Mucosa of descending colon (tissue), 3 donors: Measurements from ENCODE around the gene VEZF1. TPM values are rescaled to one million over a fixed set of nuclear protein-coding genes. Genes with fewer than 3 reads are reported as not detected.

Source experiments
- ATAC-seq: fragments of 200-7000 bp; cut with Tn5 transposase; one replicate; pipeline ENCODE4 v1.9.1; 2020; ENCODE audit warnings: mild to moderate bottlenecking, moderate library complexity
- DNase-seq, 3 donors: peaks; one replicate each; pipeline ENCODE4 v3.0.0-alpha.2; 2020
- H3K36me3 ChIP-seq: fragments of 200-600 bp; one replicate; pipeline ENCODE4 v1.8.0; 2021; ENCODE audit warnings: low read depth, mild to moderate bottlenecking
- H3K4me1 ChIP-seq: fragments of 200-600 bp; one replicate; pipeline ENCODE4 v1.8.0; 2021; ENCODE audit warnings: low read depth, mild to moderate bottlenecking
- H3K4me3 ChIP-seq: fragments of 200-600 bp; one replicate; pipeline ENCODE4 v1.8.0; 2021; ENCODE audit warnings: mild to moderate bottlenecking
- H3K9me3 ChIP-seq: fragments of 200-600 bp; one replicate; pipeline ENCODE4 v1.8.0; 2021; ENCODE audit warnings: mild to moderate bottlenecking
- intact Hi-C, 2 donors: fragments of 100-400 bp; cut with DNase I in 1 of 2; cut with micrococcal nuclease in 1 of 2; formaldehyde crosslinking; loops; one replicate each; pipeline versions ENCODE4 v1.11.0 to v1.11.1; 2022; cut with DNase I, micrococcal nuclease
- long read RNA-seq, 2 donors: library from polyadenylated mRNA; unstranded; transcript quantifications; one replicate each; pipeline ENCODE4 v2.0.0, GENCODE V29; 2019 to 2021
- total RNA-seq, 3 donors: library from RNA; stranded (reverse); fragmentation: NEBNext Ultra II Directional in 2 of 3; extraction: Animal tissue kit (Norgen Biotek cat#: 25700) in 2 of 3; gene quantifications; one replicate each; pipeline versions ENCODE4 v1.2.1 to v1.2.4, GENCODE V29; 2021 to 2023
- TF ChIP-seq, protein P1 (sequence below): fragments of 200-600 bp; IDR thresholded peaks from one replicate; pipeline ENCODE4 v1.8.0; 2022; ENCODE audit warnings: antibody characterized with exemption, mild to moderate bottlenecking
- donor health status: DM: no; HTN: no; CAD: no; lungs with moderate emphysema.
- donor health status: DM: no; HTN: no; CAD: no.
- donor health status: DM: no; HTN: yes; CAD: no.

The VEZF1 gene, protein sequence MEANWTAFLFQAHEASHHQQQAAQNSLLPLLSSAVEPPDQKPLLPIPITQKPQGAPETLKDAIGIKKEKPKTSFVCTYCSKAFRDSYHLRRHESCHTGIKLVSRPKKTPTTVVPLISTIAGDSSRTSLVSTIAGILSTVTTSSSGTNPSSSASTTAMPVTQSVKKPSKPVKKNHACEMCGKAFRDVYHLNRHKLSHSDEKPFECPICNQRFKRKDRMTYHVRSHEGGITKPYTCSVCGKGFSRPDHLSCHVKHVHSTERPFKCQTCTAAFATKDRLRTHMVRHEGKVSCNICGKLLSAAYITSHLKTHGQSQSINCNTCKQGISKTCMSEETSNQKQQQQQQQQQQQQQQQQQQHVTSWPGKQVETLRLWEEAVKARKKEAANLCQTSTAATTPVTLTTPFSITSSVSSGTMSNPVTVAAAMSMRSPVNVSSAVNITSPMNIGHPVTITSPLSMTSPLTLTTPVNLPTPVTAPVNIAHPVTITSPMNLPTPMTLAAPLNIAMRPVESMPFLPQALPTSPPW
- 100 to 1,000 TPM in 1 of 3 donors, 10 to 100 TPM in 2; 48.1 to 107 (median 48.9) TPM for total RNA-seq
- long read RNA-seq, donor 1, transcript VEZF1-202 (6 exons, 2,321 nt): major isoform, 29 of 45 reads
- long read RNA-seq, donor 1, partial matches to known transcripts: 9 of 45 reads
- long read RNA-seq, donor 1, other reads (novel, unspliced or antisense): 7 of 45 reads
- long read RNA-seq, donor 2, transcript VEZF1-202 (6 exons, 2,321 nt): major isoform, 9 of 17 reads
- long read RNA-seq, donor 2, partial matches to known transcripts: 4 of 17 reads
- long read RNA-seq, donor 2, other reads (novel, unspliced or antisense): 4 of 17 reads

DNA sequence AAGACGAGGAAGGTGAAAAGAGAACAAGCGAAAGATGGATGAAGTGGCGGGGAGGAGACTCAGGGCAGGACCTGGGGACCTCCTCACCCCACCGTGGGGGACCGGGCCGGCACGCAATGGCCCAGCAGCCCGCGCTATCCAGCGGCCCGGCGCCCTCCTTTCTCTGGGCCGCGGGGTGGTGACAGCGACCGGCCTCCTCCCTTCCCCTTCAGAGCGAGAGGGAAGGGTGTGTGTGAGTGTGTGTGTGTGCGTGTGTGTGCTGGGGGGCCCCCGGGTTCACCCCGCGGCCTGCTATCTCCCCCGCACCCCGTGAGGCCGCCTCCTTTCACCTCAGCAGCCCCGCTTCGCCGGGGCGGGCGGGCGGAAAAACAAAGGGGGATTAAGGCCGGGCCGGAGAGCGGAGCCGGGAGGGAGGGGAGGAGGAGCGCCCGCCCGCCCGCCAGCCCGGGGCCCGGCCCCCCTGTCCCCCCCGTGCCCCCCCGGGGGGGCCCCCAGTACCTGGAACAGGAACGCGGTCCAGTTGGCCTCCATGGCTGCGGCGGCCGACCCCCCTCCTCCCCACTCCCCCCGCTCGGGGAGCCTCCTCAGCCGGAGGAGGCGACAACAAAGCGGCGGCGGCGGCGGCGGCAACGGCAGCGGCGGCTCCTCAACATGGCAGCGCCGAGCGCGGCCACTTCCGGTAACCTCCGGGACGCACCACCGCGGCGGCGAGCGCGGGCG is at the start of gene VEZF1:
Gene VEZF1, minus strand, starts transcription at position 674 of the 720 bp plus-strand sequence. Its CDS starts 143 bp downstream, at position 531.
- TF ChIP-seq, protein P1, sequence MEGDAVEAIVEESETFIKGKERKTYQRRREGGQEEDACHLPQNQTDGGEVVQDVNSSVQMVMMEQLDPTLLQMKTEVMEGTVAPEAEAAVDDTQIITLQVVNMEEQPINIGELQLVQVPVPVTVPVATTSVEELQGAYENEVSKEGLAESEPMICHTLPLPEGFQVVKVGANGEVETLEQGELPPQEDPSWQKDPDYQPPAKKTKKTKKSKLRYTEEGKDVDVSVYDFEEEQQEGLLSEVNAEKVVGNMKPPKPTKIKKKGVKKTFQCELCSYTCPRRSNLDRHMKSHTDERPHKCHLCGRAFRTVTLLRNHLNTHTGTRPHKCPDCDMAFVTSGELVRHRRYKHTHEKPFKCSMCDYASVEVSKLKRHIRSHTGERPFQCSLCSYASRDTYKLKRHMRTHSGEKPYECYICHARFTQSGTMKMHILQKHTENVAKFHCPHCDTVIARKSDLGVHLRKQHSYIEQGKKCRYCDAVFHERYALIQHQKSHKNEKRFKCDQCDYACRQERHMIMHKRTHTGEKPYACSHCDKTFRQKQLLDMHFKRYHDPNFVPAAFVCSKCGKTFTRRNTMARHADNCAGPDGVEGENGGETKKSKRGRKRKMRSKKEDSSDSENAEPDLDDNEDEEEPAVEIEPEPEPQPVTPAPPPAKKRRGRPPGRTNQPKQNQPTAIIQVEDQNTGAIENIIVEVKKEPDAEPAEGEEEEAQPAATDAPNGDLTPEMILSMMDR: no peak
- peak; percentile 83 for ATAC-seq
- H3K4me1 ChIP-seq: peaks cover 26% of the 10 kb centered on the region
- H3K36me3 ChIP-seq: no peaks in the 10 kb centered on the region
- intact Hi-C loops: no loop called here
- DNase-seq: peak; percentile 79 to 90 (median 88)
- H3K9me3 ChIP-seq: no peaks in the 10 kb centered on the region
- H3K4me3 ChIP-seq: peak within 1 kb of the TSS; percentile 72

DNA sequence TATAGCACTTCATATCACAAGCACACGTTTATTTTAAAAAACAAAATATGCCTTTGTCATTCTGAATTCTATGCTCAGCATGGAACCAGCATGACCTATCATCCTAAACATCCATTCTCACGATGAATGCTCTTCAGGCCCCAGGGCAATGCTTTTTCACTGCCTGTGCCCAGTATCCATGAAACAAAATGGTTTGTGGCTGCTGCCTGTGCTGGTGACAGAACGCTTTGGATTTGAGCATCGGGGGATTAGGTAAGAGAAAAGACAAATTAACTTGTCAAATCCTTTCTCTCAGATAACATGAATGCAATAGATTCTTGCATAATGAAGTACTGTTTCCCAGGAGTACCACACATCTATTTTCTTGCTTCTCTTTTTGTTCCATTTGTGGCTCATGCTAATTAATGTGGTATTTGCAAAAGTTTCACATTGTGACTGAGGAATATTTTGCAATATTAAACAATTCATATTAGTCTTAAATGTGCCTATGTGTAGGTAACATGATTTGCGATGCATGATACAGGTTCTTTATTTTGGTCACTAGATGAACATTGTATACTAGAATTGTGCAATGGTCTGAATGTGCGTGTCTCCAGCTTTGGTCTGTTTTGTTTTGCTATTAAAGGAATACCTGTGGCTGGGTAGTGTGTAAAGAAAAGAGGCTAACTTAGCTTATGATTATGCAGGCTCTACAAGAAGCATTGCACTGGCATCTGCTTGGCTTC is 44.8 kb upstream of the VEZF1 start:
- intact Hi-C loops: no loop called here
- Histone ChIP-seq H3K9me3 (no peaks in the 10 kb centered on the region), H3K4me3 (no peak overlapping the region), H3K36me3 (no peaks in the 10 kb centered on the region), H3K4me1 (no peaks in the 10 kb centered on the region)
- TF ChIP-seq, protein P1: no peak
- no peak for ATAC-seq
- DNase-seq: no peak

DNA sequence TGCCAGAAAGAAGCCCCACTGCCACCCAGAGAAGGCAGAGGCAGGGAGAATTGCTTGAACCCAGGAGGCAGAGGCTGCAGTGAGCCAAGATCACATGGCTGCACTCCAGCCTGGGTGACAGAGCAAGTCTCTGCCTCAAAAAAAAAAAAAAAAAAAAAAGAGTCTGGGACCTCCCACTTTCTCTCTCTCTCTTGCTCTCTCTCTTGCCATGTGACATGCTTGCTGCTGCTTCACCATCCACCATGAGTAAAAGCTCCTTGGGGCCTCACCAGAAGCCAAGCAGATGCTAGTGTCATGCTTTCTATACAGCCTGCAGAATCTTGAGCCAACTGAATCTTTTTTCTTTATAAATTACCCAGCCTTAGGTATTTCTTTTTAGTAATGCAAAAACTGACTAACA is 40.5 kb upstream of the VEZF1 start:
- ATAC-seq: no peak
- intact Hi-C loops: no loop called here
- H3K4me1 ChIP-seq: no peaks in the 10 kb centered on the region
- H3K9me3 ChIP-seq: no peaks in the 10 kb centered on the region
- TF ChIP-seq, protein P1: no peak
- H3K4me3 ChIP-seq: no peak overlapping the region
- DNase-seq: no peak
- no peaks in the 10 kb centered on the region for H3K36me3 ChIP-seq

GRCh38 chr17:58020401-58020800 is 32.3 kb upstream of the VEZF1 start:
- no peaks in the 10 kb centered on the region for H3K4me1 ChIP-seq
- DNase-seq (no peak), ATAC-seq (no peak)
- H3K4me3 ChIP-seq: no peak overlapping the region
- intact Hi-C loops: no loop called here
- TF ChIP-seq, protein P1: no peak
- no peaks in the 10 kb centered on the region for H3K36me3 ChIP-seq
- H3K9me3 ChIP-seq: no peaks in the 10 kb centered on the region

GRCh38 chr17:58019521-58019920 is 31.5 kb upstream of the VEZF1 start:
- H3K4me1 ChIP-seq: no peaks in the 10 kb centered on the region
- TF ChIP-seq, protein P1: no peak
- DNase-seq: no peak
- no peaks in the 10 kb centered on the region for H3K9me3 ChIP-seq
- H3K4me3 ChIP-seq: no peak overlapping the region
- no peak for ATAC-seq
- intact Hi-C loops: no loop called here
- H3K36me3 ChIP-seq: no peaks in the 10 kb centered on the region
